H1 (cell line): ENCODE measurements around the gene FOLR1. TPM values are rescaled to one million over a fixed set of nuclear protein-coding genes. Genes with fewer than 3 reads are reported as not detected.

Experiments
- CTCF ChIA-PET: fragments of 300-600 bp; sonication (Branson Sonifier 250); formaldehyde crosslinking; loops from one replicate; lab custom pipeline; 2021; ENCODE audit not compliant: partially characterized antibody; lab: Charles Lee
- POLR2A ChIA-PET: fragments of 300-600 bp; sonication (Branson Sonifier 250); formaldehyde crosslinking; loops from one replicate; lab custom pipeline; 2021; ENCODE audit warnings: inconsistent platforms; ENCODE audit not compliant: partially characterized antibody; lab: Charles Lee
- DNase-seq, 2 experiments: peaks; one replicate each; pipeline versions ENCODE4 v3.0.0 to v3.0.0-alpha.2; 2010 to 2022; ENCODE audit warnings: low spot score in 2 of 2, low read depth in 1 of 2, mixed read lengths in 1 of 2
- FAIRE-seq: peaks from 2 replicates; lab custom pipeline; 2011; peaks lifted over from hg19 to GRCh38; lab: Jason Lieb, UNC
- H2AFZ ChIP-seq: 2 replicates; pipeline ENCODE4 v1.8.1; 2012; ENCODE audit warnings: low read length, inconsistent platforms
- H2AK5ac ChIP-seq: 2 replicates; pipeline ENCODE4 v1.6.1; 2013; ENCODE audit warnings: low read depth, low read length
- H2BK120ac ChIP-seq: replicated peaks from 2 replicates; pipeline ENCODE3; 2013; ENCODE audit warnings: low read depth, low read length, inconsistent platforms
- H2BK12ac ChIP-seq: 2 replicates; pipeline ENCODE4 v1.6.1; 2013; ENCODE audit warnings: low read depth, low read length
- H2BK15ac ChIP-seq: 2 replicates; pipeline ENCODE4 v1.6.1; 2013; ENCODE audit warnings: low read length
- H2BK20ac ChIP-seq: 2 replicates; pipeline ENCODE4 v1.6.1; 2013; ENCODE audit warnings: low read length
- H2BK5ac ChIP-seq: 2 replicates; pipeline ENCODE4 v1.6.1; 2013; ENCODE audit warnings: low read depth, low read length
- H3K14ac ChIP-seq: 2 replicates; pipeline ENCODE4 v1.6.1; 2013; ENCODE audit warnings: inconsistent platforms; ENCODE audit not compliant: insufficient read length
- H3K18ac ChIP-seq: 2 replicates; pipeline ENCODE4 v1.6.1; 2013; ENCODE audit warnings: low read length; ENCODE audit errors: extremely low read depth
- H3K23ac ChIP-seq: 2 replicates; pipeline ENCODE4 v1.6.1; 2013; ENCODE audit warnings: inconsistent platforms; ENCODE audit not compliant: insufficient read length
- H3K23me2 ChIP-seq: 2 replicates; pipeline ENCODE4 v1.6.1; 2013; ENCODE audit warnings: low read depth, low read length
- H3K27ac ChIP-seq: 2 replicates; pipeline ENCODE4 v1.6.1; 2011; ENCODE audit warnings: low read depth, low read length, inconsistent platforms
- H3K27me3 ChIP-seq, 4 experiments: replicated peaks in 1 of 4; 1 replicate in 1 of 4; 2 replicates in 3 of 4; pipeline versions ENCODE4 v1.6.1 to v1.8.1; 2011 to 2013; ENCODE audit warnings: low read length in 3 of 4, mild to moderate bottlenecking in 3 of 4, inconsistent platforms in 2 of 4, mixed read lengths in 2 of 4, moderate library complexity in 1 of 4; ENCODE audit not compliant: control insufficient read depth in 3 of 4, insufficient read depth in 3 of 4; ENCODE audit errors: extremely low read depth in 1 of 4
- H3K36me3 ChIP-seq, 4 experiments: 2 replicates each; pipeline versions ENCODE4 v1.6.1 to v1.8.1; 2011 to 2013; ENCODE audit warnings: mild to moderate bottlenecking in 4 of 4, low read length in 3 of 4, moderate library complexity in 2 of 4, control low read depth in 1 of 4, inconsistent platforms in 1 of 4; ENCODE audit not compliant: insufficient read depth in 4 of 4, control insufficient read depth in 2 of 4
- H3K4ac ChIP-seq: replicated peaks from 2 replicates; pipeline ENCODE3; 2013; ENCODE audit warnings: low read length, low read depth, mixed read lengths, inconsistent platforms; ENCODE audit not compliant: insufficient read length
- H3K4me1 ChIP-seq, 4 experiments: replicated peaks in 1 of 4; 1 replicate in 1 of 4; 2 replicates in 3 of 4; pipeline versions ENCODE4 v1.6.1 to v1.8.1; 2011 to 2013; ENCODE audit warnings: low read length in 3 of 4, inconsistent platforms in 2 of 4, mixed read lengths in 1 of 4; ENCODE audit not compliant: insufficient read depth in 4 of 4, control insufficient read depth in 3 of 4
- H3K4me2 ChIP-seq, 2 experiments: 2 replicates each; pipeline versions ENCODE4 v1.6.1 to v1.8.1; 2011 to 2013; ENCODE audit warnings: low read depth in 2 of 2, low read length in 2 of 2, control low read depth in 1 of 2, inconsistent platforms in 1 of 2, mild to moderate bottlenecking in 1 of 2; ENCODE audit not compliant: insufficient read depth in 1 of 2
- H3K4me3 ChIP-seq, 4 experiments: fragments of 200-600, 300-600 bp in 1 of 4; sonication (generic), shearing (Covaris generic), sonication (Bioruptor Twin) in 1 of 4; 2 replicates each; pipeline versions ENCODE4 v1.5.1 to v1.8.1; 2011 to 2016; ENCODE audit warnings: low read length in 4 of 4, low read depth in 3 of 4, control low read depth in 2 of 4, inconsistent platforms in 2 of 4, mild to moderate bottlenecking in 2 of 4, mixed read lengths in 1 of 4, moderate library complexity in 1 of 4; ENCODE audit not compliant: insufficient read depth in 2 of 4; ENCODE audit errors: extremely low read depth in 1 of 4
- H3K56ac ChIP-seq: replicated peaks from 2 replicates; pipeline ENCODE3; 2013; ENCODE audit warnings: low read depth, mild to moderate bottlenecking, mixed read lengths, low read length, inconsistent platforms; ENCODE audit not compliant: insufficient read length
- H3K79me1 ChIP-seq: 2 replicates; pipeline ENCODE4 v1.6.1; 2013; ENCODE audit warnings: low read depth, low read length, control low read depth
- H3K79me2 ChIP-seq, 2 experiments: 2 replicates each; pipeline versions ENCODE4 v1.6.1 to v1.8.1; 2012 to 2013; ENCODE audit warnings: low read length in 2 of 2, mild to moderate bottlenecking in 2 of 2, inconsistent platforms in 1 of 2; ENCODE audit not compliant: insufficient read depth in 2 of 2, control insufficient read depth in 1 of 2
- H3K9ac ChIP-seq, 4 experiments: replicated peaks in 1 of 4; 1 replicate in 1 of 4; 2 replicates in 3 of 4; pipeline versions ENCODE4 v1.6.1 to v1.8.1; 2011 to 2013; ENCODE audit warnings: low read depth in 3 of 4, low read length in 3 of 4, control low read depth in 2 of 4, mild to moderate bottlenecking in 2 of 4, moderate library complexity in 2 of 4, inconsistent platforms in 1 of 4; ENCODE audit errors: extremely low read depth in 1 of 4
- H3K9me3 ChIP-seq, 2 experiments: 2 replicates each; pipeline versions ENCODE4 v1.6.1 to v1.8.1; 2012 to 2013; ENCODE audit warnings: mild to moderate bottlenecking in 2 of 2, moderate library complexity in 2 of 2, control low read depth in 1 of 2, inconsistent platforms in 1 of 2, low read depth in 1 of 2, low read length in 1 of 2, mixed read lengths in 1 of 2; ENCODE audit not compliant: insufficient read depth in 2 of 2
- H4K20me1 ChIP-seq, 2 experiments: replicated peaks in 1 of 2; 2 replicates each; pipeline versions ENCODE3 to v1.8.1; 2011 to 2013; ENCODE audit warnings: inconsistent platforms in 2 of 2, low read length in 2 of 2, mild to moderate bottlenecking in 1 of 2; ENCODE audit not compliant: insufficient read depth in 2 of 2, control insufficient read depth in 1 of 2
- H4K5ac ChIP-seq: 2 replicates; pipeline ENCODE4 v1.6.1; 2013; ENCODE audit warnings: low read length, low read depth, mixed read lengths, inconsistent platforms; ENCODE audit not compliant: insufficient read length
- H4K8ac ChIP-seq: 2 replicates; pipeline ENCODE4 v1.8.0; 2013; ENCODE audit warnings: mild to moderate bottlenecking, moderate library complexity, low read length, inconsistent platforms; ENCODE audit not compliant: insufficient read depth; ENCODE audit errors: extremely low read depth
- H4K91ac ChIP-seq: replicated peaks from 2 replicates; pipeline ENCODE3; 2013; ENCODE audit warnings: low read length, mixed read lengths, inconsistent platforms; ENCODE audit not compliant: insufficient read length
- BRCA1 ChIP-seq: IDR thresholded peaks from 2 replicates; pipeline ENCODE4 v1.6.1; 2012; ENCODE audit warnings: low read depth, low read length, improper control_type of control experiment
- CTBP2 ChIP-seq: IDR thresholded peaks from 2 replicates; pipeline ENCODE4 v1.7.0; 2011; ENCODE audit warnings: borderline replicate concordance, mild to moderate bottlenecking, moderate library complexity, mixed read lengths, low read length; ENCODE audit not compliant: insufficient read depth, insufficient read length
- HDAC2 ChIP-seq, 2 experiments: fragments of 300-600 bp in 1 of 2; sonication (generic) in 1 of 2; IDR thresholded peaks; 2 replicates each; pipeline ENCODE4 v1.6.1; 2011 to 2012; ENCODE audit warnings: low read depth in 2 of 2, low read length in 2 of 2, mild to moderate bottlenecking in 2 of 2, moderate library complexity in 2 of 2, borderline replicate concordance in 1 of 2, inconsistent platforms in 1 of 2
- KDM5A ChIP-seq: fragments of 200-600 bp; IDR thresholded peaks from 2 replicates; pipeline ENCODE4 v1.7.1; 2012; ENCODE audit warnings: mild to moderate bottlenecking, low read length, inconsistent platforms, mixed read lengths
- RAD21 ChIP-seq, 2 experiments: IDR thresholded peaks in 1 of 2; conservative IDR thresholded peaks in 1 of 2; 2 replicates each; pipeline ENCODE4 v1.6.1; 2011; ENCODE audit warnings: low read depth in 2 of 2, low read length in 2 of 2, improper control_type of control experiment in 1 of 2, inconsistent platforms in 1 of 2, mild to moderate bottlenecking in 1 of 2, moderate library complexity in 1 of 2
- SAP30 ChIP-seq: fragments of 300-600 bp; sonication (generic); IDR thresholded peaks from 2 replicates; pipeline ENCODE4 v1.7.1; 2012; ENCODE audit warnings: low read length, moderate library complexity, mild to moderate bottlenecking, inconsistent platforms; ENCODE audit not compliant: insufficient read depth, insufficient replicate concordance
- SIN3A ChIP-seq, 2 experiments: IDR thresholded peaks in 1 of 2; conservative IDR thresholded peaks in 1 of 2; 2 replicates each; pipeline ENCODE4 v1.6.1; 2011 to 2012; ENCODE audit warnings: low read length in 2 of 2, improper control_type of control experiment in 1 of 2, low read depth in 1 of 2, mild to moderate bottlenecking in 1 of 2
- SIRT6 ChIP-seq: IDR thresholded peaks from one replicate; pipeline ENCODE4 v1.7.1; 2012; ENCODE audit warnings: low read length, inconsistent platforms
- SP2 ChIP-seq: IDR thresholded peaks from 2 replicates; pipeline ENCODE4 v1.6.1; 2012; ENCODE audit warnings: mild to moderate bottlenecking, low read length, inconsistent platforms
- SUZ12 ChIP-seq: fragments of 200-600 bp; sonication (generic); IDR thresholded peaks from 2 replicates; pipeline ENCODE4 v1.6.1; 2012; ENCODE audit warnings: mild to moderate bottlenecking, inconsistent platforms, low read length, moderate library complexity, mixed read lengths
- WGBS, 2 experiments: shearing (Covaris generic) in 1 of 2; methylation state at CpG; one replicate each; pipeline versions ENCODE4 v1.1.6 to v1.1.7; 2013 to 2015; ENCODE audit warnings: low lambda C conversion rate in 2 of 2, mixed read lengths in 2 of 2, inconsistent platforms in 1 of 2, low coverage in 1 of 2, missing lambda C conversion rate in 1 of 2; ENCODE audit not compliant: insufficient replicate concordance in 2 of 2, insufficient coverage in 1 of 2, insufficient read length in 1 of 2; ENCODE audit errors: extremely low coverage in 1 of 2, missing lambda C conversion rate in 1 of 2; 5-methylcytosine and 5-hydroxymethylcytosine counted together
- polyA plus RNA-seq, 7 experiments: library from polyadenylated mRNA; depleted of rRNA in 3 of 7; stranded (reverse) in 5 of 7; unstranded in 2 of 7; fragments of >200 nt in 5 of 7; fragments of 200-250 nt in 2 of 7; gene quantifications; 1 replicate in 5 of 7; 2 replicates in 1 of 7; 4 replicates in 1 of 7; pipeline versions ENCODE4 v1.2.1 to v1.2.3, GENCODE V29; 2011 to 2013; ENCODE audit warnings: missing spikeins in 2 of 7, mixed read lengths in 2 of 7
- total RNA-seq: library from RNA; stranded (reverse); fragmentation: NEBNext Ultra II Directional; extraction: Animal tissue kit (Norgen Biotek cat#: 25700); gene quantifications from 2 replicates; pipeline ENCODE4 v1.2.1, GENCODE V29; 2021

Gene FOLR1
- total and polyA plus RNA-seq, 2 of the 8 experiments (the other 6 are each of a cell fraction or from before 2014, with no cell fraction given) = 1.3 TPM; not detected in 1

DNA sequence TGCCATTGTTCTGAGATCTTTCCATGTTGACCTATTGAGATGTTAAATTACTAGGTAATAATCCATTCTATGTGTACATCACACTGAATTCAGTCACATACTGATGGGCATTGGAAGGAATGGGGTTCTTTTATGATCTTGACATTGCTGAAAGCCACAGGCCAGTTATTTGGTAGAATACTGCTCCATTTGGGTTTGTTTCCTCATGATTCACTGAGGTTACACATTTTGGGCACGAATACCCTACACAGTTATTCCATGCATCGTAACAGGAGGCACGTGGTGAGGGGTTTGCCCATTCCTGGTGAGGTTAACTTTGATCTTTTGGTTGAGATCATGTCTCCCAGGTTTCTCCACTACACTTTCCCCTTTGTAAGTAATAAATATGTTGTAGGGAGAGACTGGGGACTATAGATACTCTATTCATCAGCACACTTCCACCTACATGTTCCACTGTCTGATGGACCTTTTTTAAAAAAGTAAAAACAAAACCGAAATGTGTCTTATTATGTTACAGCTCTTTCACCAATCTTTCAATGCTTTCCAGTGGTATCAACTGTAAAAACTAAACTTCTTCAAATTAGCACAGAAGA, 12.0 kb upstream of the FOLR1 start:
- H4K5ac ChIP-seq = no peak overlapping the region
- POLR2A ChIA-PET = no interaction called here

More for the DNA sequence above, 12.0 kb upstream of the FOLR1 start:
- H3K18ac ChIP-seq = no peak overlapping the region
- no peak overlapping the region for H3K4me2 ChIP-seq
- no peak overlapping the region for H2AK5ac ChIP-seq
- H3K23ac ChIP-seq = no peak overlapping the region
- H3K9me3 ChIP-seq = no peaks in the 10 kb centered on the region
- H2BK12ac ChIP-seq = no peak overlapping the region
- no peak overlapping the region for H3K4me3 ChIP-seq
- 87% methylated on average over 4 of the region's 4 CpGs; no CpG with 5 or more reads in 1 of the 2 experiments for WGBS, 2 experiments
- no peak overlapping the region for H2AFZ ChIP-seq
- no peak overlapping the region for H2BK5ac ChIP-seq
- H3K9ac ChIP-seq = no peak overlapping the region
- no peaks in the 10 kb centered on the region for H3K79me2 ChIP-seq
- no peak for FAIRE-seq
- H2BK20ac ChIP-seq = no peak overlapping the region
- H2BK15ac ChIP-seq = no peak overlapping the region
- H3K23me2 ChIP-seq = no peaks in the 10 kb centered on the region
- no peak overlapping the region for H4K91ac ChIP-seq
- TF ChIP-seq RAD21 (IDR thresholded peaks at IDR 0.05 in 1 of 2, conservative IDR thresholded peaks at IDR 0.05 in 1 of 2; ENCODE audit: low read depth in 2 of 2, low read length in 2 of 2) (no peak), SIRT6 (no peak), SUZ12 (no peak), SP2 (no peak), SAP30 (no peak), HDAC2 (IDR thresholded peaks at IDR 0.05; ENCODE audit: borderline replicate concordance in 1 of 2, low read depth in 2 of 2, low read length in 2 of 2) (no peak), KDM5A (no peak), CTBP2 (no peak), BRCA1 (no peak), SIN3A (conservative IDR thresholded peaks at IDR 0.05 in 1 of 2, IDR thresholded peaks at IDR 0.05 in 1 of 2; ENCODE audit: low read depth in 1 of 2, low read length in 2 of 2) (no peak)
- H3K27me3 ChIP-seq = no peaks in the 10 kb centered on the region
- no peak overlapping the region for H3K56ac ChIP-seq
- H4K8ac ChIP-seq = no peak overlapping the region
- no peak for DNase-seq
- CTCF ChIA-PET = interaction anchor here (0.6 to 2.5 kb wide), 10 partner anchors 8 to 244 kb away, joined by 3 to 17 read pairs (median 3); no protein-coding TSS in a partner anchor
- no peaks in the 10 kb centered on the region for H4K20me1 ChIP-seq
- H3K4ac ChIP-seq = no peak overlapping the region
- no peak overlapping the region for H3K27ac ChIP-seq
- no peak overlapping the region for H2BK120ac ChIP-seq
- no peak overlapping the region for H3K14ac ChIP-seq
- no peaks in the 10 kb centered on the region for H3K4me1 ChIP-seq
- H3K36me3 ChIP-seq = no peaks in the 10 kb centered on the region
- no peaks in the 10 kb centered on the region for H3K79me1 ChIP-seq
